Inferior parietal cortex (tissue), 1 donor: ENCODE measurements around the gene TRIP4.
A peak's percentile ranks its signal among the peaks of the same experiment; 100 is the strongest.
"Not testable (repeated sequence)": the region's sequence is repeated elsewhere in the genome, so short reads cannot be mapped to it uniquely, and the experiment has no call there.

Experiments used
- DNase-seq: peaks from one replicate; pipeline ENCODE4 v3.0.0-alpha.2; 2016; ENCODE audit errors: extremely low spot score

The TRIP4 gene

GRCh38 chr15:64387562-64388168, at the start of gene TRIP4:
Gene TRIP4, plus strand, starts transcription at chr15:64387836. Its CDS starts 28 bp downstream, at chr15:64387864.
- DNase-seq, result peak; percentile 90

GRCh38 chr15:64340355-64340754, 47.3 kb upstream of the TRIP4 start:
- DNase-seq, result no peak

- DNase-seq, result no peak
Measured at GRCh38 chr15:64341961-64342360, 45.7 kb upstream of the TRIP4 start.

- DNase-seq, result no peak
Measured at GRCh38 chr15:64343222-64343621, 44.4 kb upstream of the TRIP4 start.

GRCh38 chr15:64343841-64344240, 43.8 kb upstream of the TRIP4 start:
- DNase-seq, result no peak

GRCh38 chr15:64344651-64345294, 42.9 kb upstream of the TRIP4 start:
- no peak for DNase-seq

- not testable (repeated sequence) for DNase-seq
Measured at GRCh38 chr15:64346242-64346641, 41.4 kb upstream of the TRIP4 start.

GRCh38 chr15:64348455-64348854, 39.2 kb upstream of the TRIP4 start:
- no peak for DNase-seq

GRCh38 chr15:64349375-64349774, 38.3 kb upstream of the TRIP4 start:
- DNase-seq, result no peak

GRCh38 chr15:64351265-64351664, 36.4 kb upstream of the TRIP4 start:
- DNase-seq, result no peak

GRCh38 chr15:64354688-64355344, 32.8 kb upstream of the TRIP4 start:
- DNase-seq, result no peak

- DNase-seq, result no peak
Measured at GRCh38 chr15:64355348-64355943, 32.2 kb upstream of the TRIP4 start.

- peak; percentile 98 for DNase-seq
Measured at GRCh38 chr15:64355944-64356709, 31.5 kb upstream of the TRIP4 start, which contains the start of gene CSNK1G1. Gene CSNK1G1, minus strand, starts transcription at chr15:64356173. Its CDS starts 55,674 bp downstream, at chr15:64300499.

GRCh38 chr15:64356710-64357040, 31.0 kb upstream of the TRIP4 start:
- DNase-seq, result no peak

- no peak for DNase-seq
Measured at GRCh38 chr15:64361259-64361658, 26.4 kb upstream of the TRIP4 start.

GRCh38 chr15:64369078-64369607, 18.5 kb upstream of the TRIP4 start:
- DNase-seq, result no peak

GRCh38 chr15:64371383-64371782, 16.3 kb upstream of the TRIP4 start:
- DNase-seq, result not testable (repeated sequence)

- DNase-seq, result no peak
Measured at GRCh38 chr15:64373360-64373759, 14.3 kb upstream of the TRIP4 start.

GRCh38 chr15:64379216-64379960, 8.2 kb upstream of the TRIP4 start:
- no peak for DNase-seq

GRCh38 chr15:64380130-64380870, 7.3 kb upstream of the TRIP4 start:
- not testable (repeated sequence) for DNase-seq
